GM18907 (cell line): ENCODE measurements around the gene BACE2.

Experiments used
- ATAC-seq: cut with Tn5 transposase; IDR thresholded peaks from one replicate; pipeline ENCODE4 v1.9.1; 2021; ENCODE audit warnings: mild to moderate bottlenecking, moderate library complexity; ENCODE audit not compliant: unreplicated experiment

The BACE2 gene

GRCh38 chr21:41167348-41168342 is at the start of gene BACE2:
TSS of gene BACE2 (plus strand) at chr21:41168160. CDS start at chr21:41168264, 104 bp downstream.
- peak; percentile 57 for ATAC-seq

GRCh38 chr21:41119901-41120300 is 48.1 kb upstream of the BACE2 start:
- ATAC-seq: no peak

GRCh38 chr21:41120997-41121396 is 47.0 kb upstream of the BACE2 start:
- ATAC-seq: no peak

- no peak for ATAC-seq
Measured at GRCh38 chr21:41121785-41122415, 46.1 kb upstream of the BACE2 start.

GRCh38 chr21:41124641-41125201 is 43.2 kb upstream of the BACE2 start:
- ATAC-seq: no peak

GRCh38 chr21:41128981-41129380 is 39.0 kb upstream of the BACE2 start:
- no peak for ATAC-seq

GRCh38 chr21:41130883-41131282 is 37.1 kb upstream of the BACE2 start:
- ATAC-seq: no peak

GRCh38 chr21:41133874-41134522 is 34.0 kb upstream of the BACE2 start:
- ATAC-seq: peak; percentile 65

- ATAC-seq: no peak
Measured at GRCh38 chr21:41135746-41136145, 32.2 kb upstream of the BACE2 start.

GRCh38 chr21:41136286-41136685 is 31.7 kb upstream of the BACE2 start:
- ATAC-seq: no peak

GRCh38 chr21:41137401-41137800 is 30.6 kb upstream of the BACE2 start:
- no peak for ATAC-seq

GRCh38 chr21:41137889-41138288 is 30.1 kb upstream of the BACE2 start:
- no peak for ATAC-seq

- ATAC-seq: no peak
Measured at GRCh38 chr21:41138711-41139110, 29.2 kb upstream of the BACE2 start.

- no peak for ATAC-seq
Measured at GRCh38 chr21:41139275-41139674, 28.7 kb upstream of the BACE2 start.

GRCh38 chr21:41139951-41140350 is 28.0 kb upstream of the BACE2 start:
- no peak for ATAC-seq

- ATAC-seq: no peak
Measured at GRCh38 chr21:41141031-41141457, 26.9 kb upstream of the BACE2 start.

GRCh38 chr21:41142051-41142795 is 25.7 kb upstream of the BACE2 start:
- ATAC-seq: no peak

- no peak for ATAC-seq
Measured at GRCh38 chr21:41143596-41144325, 24.2 kb upstream of the BACE2 start.

GRCh38 chr21:41147096-41147978 is 20.6 kb upstream of the BACE2 start:
- no peak for ATAC-seq
